Measurements from ENCODE around the gene IL17RC.
"Not testable (repeated sequence)": the region's sequence is repeated elsewhere in the genome, so short reads cannot be mapped to it uniquely, and the experiment has no call there.

The IL17RC gene

DNA sequence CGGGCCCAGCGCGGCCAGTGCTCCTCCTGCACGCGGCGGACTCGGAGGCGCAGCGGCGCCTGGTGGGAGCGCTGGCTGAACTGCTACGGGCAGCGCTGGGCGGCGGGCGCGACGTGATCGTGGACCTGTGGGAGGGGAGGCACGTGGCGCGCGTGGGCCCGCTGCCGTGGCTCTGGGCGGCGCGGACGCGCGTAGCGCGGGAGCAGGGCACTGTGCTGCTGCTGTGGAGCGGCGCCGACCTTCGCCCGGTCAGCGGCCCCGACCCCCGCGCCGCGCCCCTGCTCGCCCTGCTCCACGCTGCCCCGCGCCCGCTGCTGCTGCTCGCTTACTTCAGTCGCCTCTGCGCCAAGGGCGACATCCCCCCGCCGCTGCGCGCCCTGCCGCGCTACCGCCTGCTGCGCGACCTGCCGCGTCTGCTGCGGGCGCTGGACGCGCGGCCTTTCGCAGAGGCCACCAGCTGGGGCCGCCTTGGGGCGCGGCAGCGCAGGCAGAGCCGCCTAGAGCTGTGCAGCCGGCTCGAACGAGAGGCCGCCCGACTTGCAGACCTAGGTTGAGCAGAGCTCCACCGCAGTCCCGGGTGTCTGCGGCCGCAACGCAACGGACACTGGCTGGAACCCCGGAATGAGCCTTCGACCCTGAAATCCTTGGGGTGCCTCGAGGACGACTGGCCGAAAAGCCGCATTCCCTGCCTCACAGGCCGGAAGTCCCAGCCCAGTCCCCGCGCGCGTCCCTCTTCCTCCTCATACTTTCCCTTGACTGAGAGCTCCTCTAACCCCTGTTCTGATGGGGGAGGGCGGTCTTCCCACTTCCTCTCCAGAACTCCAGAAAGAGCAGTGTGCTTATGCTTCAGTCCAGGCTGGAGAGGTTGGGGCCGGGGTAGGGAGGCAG is 1.4 kb upstream of the IL17RC start:
- peak; percentile 57 to 62 for DNase-seq

DNA sequence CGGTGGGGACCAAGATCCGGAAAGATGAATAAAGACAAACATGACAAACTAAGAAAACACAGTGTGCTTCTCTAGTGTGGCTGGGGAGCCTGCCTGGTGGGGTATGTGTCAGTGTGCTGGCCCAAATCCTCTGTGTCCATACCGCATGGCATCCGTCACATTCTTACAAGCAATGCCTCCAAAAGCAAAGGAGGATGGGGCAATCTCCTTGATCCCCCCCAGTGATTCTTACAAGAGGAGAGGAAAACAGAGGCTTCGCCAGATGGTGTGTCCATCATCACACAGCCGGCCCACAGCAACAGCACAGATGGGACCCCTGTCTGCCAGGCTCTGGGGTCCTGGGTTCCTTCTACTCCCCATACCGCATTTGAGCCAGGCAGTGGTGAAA is 558 bp upstream of the IL17RC start:
- DNase-seq = no peak

DNA sequence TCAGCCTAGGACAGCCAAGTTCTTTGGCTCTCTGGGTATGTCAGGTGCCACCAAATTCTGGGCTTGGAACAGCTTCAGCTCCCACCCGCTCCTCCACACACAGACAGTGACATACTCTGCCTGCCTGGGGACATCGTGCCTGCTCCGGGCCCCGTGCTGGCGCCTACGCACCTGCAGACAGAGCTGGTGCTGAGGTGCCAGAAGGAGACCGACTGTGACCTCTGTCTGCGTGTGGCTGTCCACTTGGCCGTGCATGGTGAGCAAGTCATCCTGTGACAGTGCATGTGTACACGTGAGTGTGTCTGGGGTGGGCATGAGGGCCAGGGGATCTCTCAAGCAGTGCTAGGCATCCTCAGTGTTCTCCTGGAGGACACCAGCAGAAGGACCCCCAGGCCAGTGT is 922 bp downstream of the IL17RC start:
- DNase-seq = no peak

- DNase-seq = no peak
Observed at GRCh38 chr3:9918261-9919038, 1.6 kb downstream of the IL17RC start.

DNA sequence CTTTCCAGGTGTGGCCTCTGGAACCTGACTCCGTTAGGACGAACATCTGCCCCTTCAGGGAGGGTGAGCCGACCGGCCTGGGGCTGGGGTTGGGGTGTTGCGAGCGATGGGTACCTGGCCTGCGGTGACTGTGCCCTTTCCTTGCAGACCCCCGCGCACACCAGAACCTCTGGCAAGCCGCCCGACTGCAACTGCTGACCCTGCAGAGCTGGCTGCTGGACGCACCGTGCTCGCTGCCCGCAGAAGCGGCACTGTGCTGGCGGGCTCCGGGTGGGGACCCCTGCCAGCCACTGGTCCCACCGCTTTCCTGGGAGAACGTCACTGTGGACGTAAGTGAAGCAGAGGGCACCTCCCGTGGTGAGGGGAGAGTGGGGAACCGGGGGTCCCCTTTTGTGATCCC is 11.3 kb downstream of the IL17RC start:
- no peak for DNase-seq

GRCh38 chr3:9930804-9931418 is 14.0 kb downstream of the IL17RC start:
- DNase-seq = peak; percentile 31 to 34

DNA sequence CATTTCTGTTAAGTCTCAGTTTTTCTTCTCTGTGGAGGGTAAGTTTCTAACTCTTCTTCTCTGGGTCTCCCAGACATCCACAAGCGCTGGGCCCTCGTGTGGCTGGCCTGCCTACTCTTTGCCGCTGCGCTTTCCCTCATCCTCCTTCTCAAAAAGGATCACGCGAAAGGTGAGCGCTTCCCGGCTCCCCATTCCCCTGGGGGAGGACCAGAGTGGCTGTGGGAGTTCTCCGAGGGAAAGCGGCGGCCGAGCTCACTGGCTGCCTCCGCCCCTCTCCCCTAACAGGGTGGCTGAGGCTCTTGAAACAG is 15.6 kb downstream of the IL17RC start:
- DNase-seq = no peak

DNA sequence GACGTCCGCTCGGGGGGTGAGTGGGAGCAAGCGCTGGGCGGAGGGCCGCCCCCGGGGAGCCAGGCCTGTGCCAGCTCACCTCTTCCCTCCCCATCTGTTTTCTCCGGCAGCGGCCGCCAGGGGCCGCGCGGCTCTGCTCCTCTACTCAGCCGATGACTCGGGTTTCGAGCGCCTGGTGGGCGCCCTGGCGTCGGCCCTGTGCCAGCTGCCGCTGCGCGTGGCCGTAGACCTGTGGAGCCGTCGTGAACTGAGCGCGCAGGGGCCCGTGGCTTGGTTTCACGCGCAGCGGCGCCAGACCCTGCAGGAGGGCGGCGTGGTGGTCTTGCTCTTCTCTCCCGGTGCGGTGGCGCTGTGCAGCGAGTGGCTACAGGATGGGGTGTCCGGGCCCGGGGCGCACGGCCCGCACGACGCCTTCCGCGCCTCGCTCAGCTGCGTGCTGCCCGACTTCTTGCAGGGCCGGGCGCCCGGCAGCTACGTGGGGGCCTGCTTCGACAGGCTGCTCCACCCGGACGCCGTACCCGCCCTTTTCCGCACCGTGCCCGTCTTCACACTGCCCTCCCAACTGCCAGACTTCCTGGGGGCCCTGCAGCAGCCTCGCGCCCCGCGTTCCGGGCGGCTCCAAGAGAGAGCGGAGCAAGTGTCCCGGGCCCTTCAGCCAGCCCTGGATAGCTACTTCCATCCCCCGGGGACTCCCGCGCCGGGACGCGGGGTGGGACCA is 16.1 kb downstream of the IL17RC start:
- DNase-seq = peak; percentile 82 to 88

- peak; percentile 94 to 95 for DNase-seq
Observed at GRCh38 chr3:9933561-9934234, 16.8 kb downstream of the IL17RC start, which contains the start of gene CRELD1. Gene CRELD1 (plus strand): TSS chr3:9933834. CDS start chr3:9934439, 605 bp downstream.

- peak in 1 of 2 experiments; percentile 49 for DNase-seq
Observed at GRCh38 chr3:9934235-9934621, 17.3 kb downstream of the IL17RC start.

- no peak for DNase-seq
Observed at GRCh38 chr3:9934993-9935392, 18.1 kb downstream of the IL17RC start.

- no peak for DNase-seq
Observed at GRCh38 chr3:9935966-9936510, 19.1 kb downstream of the IL17RC start.

DNA sequence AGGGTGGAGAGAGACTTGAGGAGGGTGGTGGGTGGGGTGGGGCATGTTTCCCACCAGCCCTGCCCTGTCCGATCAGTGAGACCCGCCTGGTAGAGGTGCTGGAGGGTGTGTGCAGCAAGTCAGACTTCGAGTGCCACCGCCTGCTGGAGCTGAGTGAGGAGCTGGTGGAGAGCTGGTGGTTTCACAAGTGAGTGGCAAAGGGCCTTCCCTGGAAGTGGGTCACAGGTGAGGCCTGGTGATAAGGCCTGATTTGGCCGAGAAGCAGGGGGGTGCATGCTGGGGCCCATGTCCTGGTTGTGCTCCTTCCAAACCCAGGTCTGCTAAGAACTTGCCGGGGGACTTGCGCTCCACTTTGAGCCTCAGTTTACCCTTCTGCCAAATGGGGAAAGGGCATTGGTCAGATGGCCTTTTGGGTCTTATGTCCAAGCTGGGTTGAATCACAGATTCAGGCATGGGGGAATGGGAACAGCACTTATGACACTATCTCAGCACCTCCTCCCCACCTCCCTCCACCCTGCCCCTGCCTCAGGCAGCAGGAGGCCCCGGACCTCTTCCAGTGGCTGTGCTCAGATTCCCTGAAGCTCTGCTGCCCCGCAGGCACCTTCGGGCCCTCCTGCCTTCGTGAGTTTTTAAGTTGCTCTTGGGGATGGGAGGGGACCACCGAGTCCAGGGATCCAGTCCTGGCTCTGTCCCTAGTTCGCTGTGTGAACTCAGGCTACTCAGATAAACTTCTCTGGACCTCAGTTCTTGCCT is 20.8 kb downstream of the IL17RC start:
- DNase-seq = no peak

DNA sequence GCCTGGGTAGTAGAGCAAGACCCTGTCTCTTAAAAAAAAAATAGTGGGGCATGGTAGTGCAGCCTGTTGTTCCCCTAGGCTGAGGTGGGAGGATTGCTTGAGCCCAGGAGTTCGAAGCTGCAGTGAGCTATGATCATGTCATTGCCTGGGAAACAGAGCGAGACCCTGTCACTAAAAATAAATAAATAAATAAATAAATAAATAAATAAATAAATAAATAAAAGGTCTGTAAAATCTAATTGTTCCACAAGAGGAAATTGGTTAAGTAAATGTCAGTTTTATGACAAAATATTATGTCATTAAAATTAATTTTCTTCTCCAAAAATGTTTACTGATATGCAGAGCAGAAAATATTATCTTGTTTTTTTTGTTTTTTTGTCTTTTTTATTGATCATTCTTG is 22.1 kb downstream of the IL17RC start:
- DNase-seq = no peak

- not testable (repeated sequence) for DNase-seq
Observed at GRCh38 chr3:9939906-9940305, 23.0 kb downstream of the IL17RC start.

DNA sequence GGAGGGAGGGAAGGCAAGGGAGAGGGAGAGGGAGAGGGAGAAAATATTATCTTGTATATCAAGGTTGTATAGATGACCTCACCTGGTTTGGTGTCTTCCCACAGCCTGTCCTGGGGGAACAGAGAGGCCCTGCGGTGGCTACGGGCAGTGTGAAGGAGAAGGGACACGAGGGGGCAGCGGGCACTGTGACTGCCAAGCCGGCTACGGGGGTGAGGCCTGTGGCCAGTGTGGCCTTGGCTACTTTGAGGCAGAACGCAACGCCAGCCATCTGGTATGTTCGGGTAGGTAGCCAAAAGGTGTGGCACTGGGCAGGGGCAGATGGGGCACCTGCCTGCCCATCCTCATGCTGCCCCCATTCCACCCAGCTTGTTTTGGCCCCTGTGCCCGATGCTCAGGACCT is 23.8 kb downstream of the IL17RC start:
- no peak for DNase-seq

DNA sequence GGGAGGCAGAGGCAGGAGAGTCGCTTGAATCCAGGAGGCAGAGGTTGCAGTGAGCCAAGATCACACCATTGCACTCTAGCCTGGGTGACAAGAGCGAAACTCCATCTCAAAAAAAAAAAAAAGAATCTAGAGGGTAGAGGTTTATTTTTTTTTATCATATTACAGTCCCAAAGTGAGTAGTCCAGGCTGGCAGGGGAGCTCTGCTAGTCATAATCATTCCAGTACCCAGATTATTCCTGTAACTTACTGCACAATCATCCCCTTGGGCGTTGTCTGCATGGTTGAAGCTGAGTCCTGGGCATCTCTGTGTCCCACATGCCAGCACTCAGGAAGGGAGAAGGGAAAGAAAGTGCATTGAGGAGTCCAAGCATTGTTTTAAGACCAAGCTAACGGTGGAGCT is 25.3 kb downstream of the IL17RC start:
- no peak for DNase-seq

GRCh38 chr3:9942934-9943690 is 26.2 kb downstream of the IL17RC start:
- DNase-seq = no peak

DNA sequence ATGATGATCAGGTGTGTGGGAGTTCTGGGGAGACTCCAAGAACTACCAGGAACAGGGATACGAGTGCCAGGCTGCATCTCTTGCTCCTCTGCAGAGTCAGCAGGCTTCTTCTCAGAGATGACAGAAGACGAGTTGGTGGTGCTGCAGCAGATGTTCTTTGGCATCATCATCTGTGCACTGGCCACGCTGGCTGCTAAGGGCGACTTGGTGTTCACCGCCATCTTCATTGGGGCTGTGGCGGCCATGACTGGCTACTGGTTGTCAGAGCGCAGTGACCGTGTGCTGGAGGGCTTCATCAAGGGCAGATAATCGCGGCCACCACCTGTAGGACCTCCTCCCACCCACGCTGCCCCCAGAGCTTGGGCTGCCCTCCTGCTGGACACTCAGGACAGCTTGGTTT is 27.4 kb downstream of the IL17RC start:
- DNase-seq = no peak

DNA sequence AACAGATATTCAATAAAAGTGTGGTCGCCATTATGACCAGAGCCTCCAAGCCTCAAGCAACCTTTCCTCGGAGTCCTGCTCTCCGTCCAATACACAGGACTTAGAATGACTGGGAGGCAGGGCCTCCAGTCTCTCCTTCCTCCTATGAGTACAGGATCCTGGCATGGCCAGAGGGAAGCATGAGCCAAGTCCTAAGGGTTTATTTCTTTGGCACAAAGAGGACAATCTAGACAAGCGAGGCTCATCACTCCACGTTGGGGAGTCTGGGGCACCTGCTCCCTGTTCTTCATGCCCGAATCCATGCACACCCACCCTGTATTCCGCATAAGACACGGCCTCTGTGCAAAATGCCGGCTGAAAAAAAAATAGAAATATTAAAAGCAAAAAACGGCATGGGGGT is 28.5 kb downstream of the IL17RC start:
- DNase-seq = no peak
